Natural killer cell (primary cell): ENCODE results near the gene TULP3. TPM values are rescaled to one million over a fixed set of nuclear protein-coding genes. Genes with fewer than 3 reads are reported as not detected.

Experiments used
- ATAC-seq, 3 donors: fragments of 150-1000 bp in 2 of 3; fragments of 200-7000 bp in 1 of 3; cut with Tn5 transposase; 1 replicate in 1 of 3; 2 replicates in 2 of 3; pipeline ENCODE4 v1.10.0; 2021; ENCODE audit warnings: mild to moderate bottlenecking in 2 of 3, moderate library complexity in 2 of 3
- DNase-seq, 2 donors: peaks; one replicate each; pipeline versions ENCODE4 v3.0.0 to v3.0.0-alpha.2; 2013 to 2021; ENCODE audit warnings: mixed read lengths in 1 of 2
- H3K27ac ChIP-seq: one replicate; pipeline ENCODE4 v1.5.1; 2013; ENCODE audit warnings: mild to moderate bottlenecking, low read length
- H3K27me3 ChIP-seq: one replicate; pipeline ENCODE4 v1.6.1; 2013; ENCODE audit warnings: low read length; ENCODE audit not compliant: control insufficient read depth, insufficient read depth
- H3K36me3 ChIP-seq: one replicate; pipeline ENCODE4 v1.6.1; 2013; ENCODE audit warnings: low read length; ENCODE audit not compliant: control insufficient read depth, insufficient read depth
- H3K4me1 ChIP-seq: one replicate; pipeline ENCODE4 v1.6.1; 2013; ENCODE audit warnings: low read length; ENCODE audit not compliant: control insufficient read depth, insufficient read depth
- H3K4me3 ChIP-seq: one replicate; pipeline ENCODE4 v1.5.1; 2013; ENCODE audit warnings: low read length
- H3K9me3 ChIP-seq: one replicate; pipeline ENCODE4 v1.6.1; 2013; ENCODE audit warnings: low read length; ENCODE audit not compliant: control insufficient read depth, insufficient read depth
- H3K27ac Mint-ChIP-seq, 2 donors: one replicate each; pipeline ENCODE4 v1.8.0; 2022; ENCODE audit warnings: mild to moderate bottlenecking in 2 of 2, mixed read lengths in 2 of 2, moderate library complexity in 1 of 2
- H3K27me3 Mint-ChIP-seq, 2 donors: one replicate each; pipeline ENCODE4 v1.8.0; 2022; ENCODE audit warnings: low read depth in 2 of 2, mixed read lengths in 2 of 2
- H3K36me3 Mint-ChIP-seq: one replicate; pipeline ENCODE4 v1.8.0; 2022; ENCODE audit warnings: mixed read lengths
- H3K4me1 Mint-ChIP-seq, 2 donors: one replicate each; pipeline ENCODE4 v1.8.0; 2022; ENCODE audit warnings: mixed read lengths in 2 of 2
- H3K4me3 Mint-ChIP-seq: one replicate; pipeline ENCODE4 v1.8.0; 2022; ENCODE audit warnings: mild to moderate bottlenecking, moderate library complexity, mixed read lengths
- H3K9me3 Mint-ChIP-seq, 2 donors: one replicate each; pipeline ENCODE4 v1.8.0; 2022; ENCODE audit warnings: mixed read lengths in 2 of 2
- CTCF ChIP-seq: fragments of 200-600 bp; IDR thresholded peaks from one replicate; pipeline ENCODE4 v1.8.0; 2022; ENCODE audit warnings: antibody characterized with exemption
- WGBS: methylation state at CpG from one replicate; pipeline ENCODE4 v1.1.7; 2013; ENCODE audit warnings: missing lambda C conversion rate; ENCODE audit not compliant: insufficient coverage; 5-methylcytosine and 5-hydroxymethylcytosine counted together
- intact Hi-C: fragments of 100-400 bp; cut with micrococcal nuclease; formaldehyde crosslinking; loops from one replicate; pipeline ENCODE4 v1.14.2; 2022
- total RNA-seq, 4 donors: library from RNA; stranded (reverse); fragments of 120-200 nt in 1 of 4; gene quantifications; one replicate each; pipeline versions ENCODE4 v1.2.3 to v1.2.4, GENCODE V29; 2013 to 2022

Gene TULP3
- total RNA-seq, 3 donors from 2014 or later (not counting 1 experiment from before 2014, with no cell fraction given) = 5.1 to 8.7 (median 6.2) TPM

- no peaks in the 10 kb centered on the region for H3K27me3 ChIP-seq
- H3K36me3 ChIP-seq = peaks cover 6% of the 10 kb centered on the region
- H3K9me3 ChIP-seq = no peaks in the 10 kb centered on the region
- whole genome bisulfite sequencing = 94% methylated on average over 7 of the region's 7 CpGs
- no peak for ATAC-seq
- H3K4me1 ChIP-seq = no peaks in the 10 kb centered on the region
- Mint-ChIP-seq H3K9me3 (no peaks in the 10 kb centered on the region), H3K36me3 (no peaks in the 10 kb centered on the region), H3K27me3 (no peaks in the 10 kb centered on the region), H3K4me3 (no peak overlapping the region), H3K4me1 (peaks cover 0 to 5% of the 10 kb centered on the region in 2 donors), H3K27ac (no peak overlapping the region)
- intact Hi-C loops = no loop called here
- H3K27ac ChIP-seq = no peak overlapping the region
- no peak for DNase-seq
- TF ChIP-seq CTCF = no peak
- H3K4me3 ChIP-seq = no peak overlapping the region
These were observed 33.1 kb upstream of the TULP3 start for GRCh38 chr12:2857576-2857975.

- no peaks in the 10 kb centered on the region for H3K9me3 ChIP-seq
- no peaks in the 10 kb centered on the region for H3K27me3 ChIP-seq
- intact Hi-C loops = no loop called here
- TF ChIP-seq CTCF = no peak
- H3K4me1 Mint-ChIP-seq = peaks cover 0 to 5% of the 10 kb centered on the region in 2 donors
- DNase-seq (no peak), ATAC-seq (no peak)
- no peaks in the 10 kb centered on the region for H3K9me3 Mint-ChIP-seq
- H3K4me1 ChIP-seq = no peaks in the 10 kb centered on the region
- H3K4me3 ChIP-seq = no peak overlapping the region
- peaks cover 6% of the 10 kb centered on the region for H3K36me3 ChIP-seq
- no peak overlapping the region for H3K27ac Mint-ChIP-seq
- no peaks in the 10 kb centered on the region for H3K27me3 Mint-ChIP-seq
- no peaks in the 10 kb centered on the region for H3K36me3 Mint-ChIP-seq
- H3K4me3 Mint-ChIP-seq = no peak overlapping the region
- 95% methylated on average over 2 of the region's 2 CpGs for WGBS
- H3K27ac ChIP-seq = no peak overlapping the region
These were observed 32.4 kb upstream of the TULP3 start for GRCh38 chr12:2858334-2858733.

- no peak overlapping the region for H3K27ac ChIP-seq
- Mint-ChIP-seq H3K9me3 (no peaks in the 10 kb centered on the region), H3K27me3 (no peaks in the 10 kb centered on the region), H3K27ac (no peak overlapping the region), H3K4me1 (no peaks in the 10 kb centered on the region), H3K36me3 (no peaks in the 10 kb centered on the region), H3K4me3 (no peak overlapping the region)
- TF ChIP-seq CTCF = no peak
- H3K9me3 ChIP-seq = no peaks in the 10 kb centered on the region
- no peaks in the 10 kb centered on the region for H3K4me1 ChIP-seq
- intact Hi-C loops = no loop called here
- DNase-seq (no peak), ATAC-seq (no peak)
- no peaks in the 10 kb centered on the region for H3K27me3 ChIP-seq
- H3K4me3 ChIP-seq = no peak overlapping the region
- H3K36me3 ChIP-seq = peaks cover 6% of the 10 kb centered on the region
- WGBS = 95% methylated on average over 12 of the region's 12 CpGs
These were observed 31.7 kb upstream of the TULP3 start for GRCh38 chr12:2858944-2859421.

GRCh38 chr12:2860170-2860569 lies 30.5 kb upstream of the TULP3 start:
- Histone ChIP-seq H3K4me1 (no peaks in the 10 kb centered on the region), H3K27ac (no peak overlapping the region), H3K36me3 (peaks cover 6% of the 10 kb centered on the region), H3K27me3 (no peaks in the 10 kb centered on the region), H3K4me3 (no peak overlapping the region), H3K9me3 (no peaks in the 10 kb centered on the region)
- ATAC-seq = no peak
- Mint-ChIP-seq H3K36me3 (no peaks in the 10 kb centered on the region), H3K4me3 (no peak overlapping the region), H3K4me1 (no peaks in the 10 kb centered on the region), H3K27ac (peak overlapping the region in 1 of 2 donors; percentile 50), H3K27me3 (no peaks in the 10 kb centered on the region), H3K9me3 (no peaks in the 10 kb centered on the region)
- intact Hi-C loops = no loop called here
- no peak for DNase-seq
- TF ChIP-seq CTCF = no peak
